Measurements from ENCODE around the gene PCNX3.

PCNX3 gene

DNA sequence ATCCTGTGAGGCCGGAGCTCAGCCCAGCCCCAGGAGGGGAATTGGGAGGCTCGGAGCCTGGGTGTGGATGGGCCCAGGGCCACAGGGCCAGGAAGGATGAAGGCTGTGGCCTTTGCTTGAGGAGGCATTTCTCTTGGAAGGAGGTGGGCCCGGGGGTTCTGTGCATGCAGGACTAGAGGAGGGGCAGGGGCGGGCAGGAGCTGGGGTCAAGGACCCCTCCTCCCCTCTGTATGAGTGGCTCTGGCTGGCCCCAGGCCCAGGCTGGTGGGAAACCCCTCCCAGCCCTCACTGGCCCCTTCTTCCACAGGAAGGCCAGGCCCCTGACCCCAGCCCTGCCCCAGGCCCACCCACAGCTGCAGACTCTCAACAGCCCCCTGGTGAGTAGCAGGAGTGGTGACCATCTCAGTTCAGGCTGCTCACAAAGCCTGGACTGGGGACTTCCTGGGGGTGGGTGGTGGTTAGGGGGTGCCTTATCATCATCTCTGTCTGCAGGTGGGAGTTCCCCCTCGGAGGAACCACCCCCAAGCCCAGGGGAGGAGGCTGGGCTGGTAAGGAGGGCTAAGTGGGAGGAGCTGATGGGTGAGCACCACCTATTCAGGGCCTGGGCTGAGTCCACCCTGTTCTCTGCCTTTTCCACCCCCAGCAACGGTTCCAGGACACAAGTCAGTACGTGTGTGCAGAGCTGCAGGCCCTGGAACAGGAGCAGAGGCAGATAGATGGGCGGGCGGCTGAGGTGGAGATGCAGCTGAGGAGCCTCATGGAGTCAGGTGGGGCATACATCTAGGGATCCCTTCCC lies 25.9 kb upstream of the PCNX3 start:
- H3K9ac ChIP-seq (ENCODE audit: low read length): no peak overlapping the region
- no peaks in the 10 kb centered on the region for H3K4me1 ChIP-seq (ENCODE audit: control insufficient read depth, low read depth, low read length)
- no peak overlapping the region for H3K56ac ChIP-seq (ENCODE audit: low read length)
- H3K36me3 ChIP-seq (ENCODE audit: control insufficient read depth, insufficient read depth, low read length): no peaks in the 10 kb centered on the region
- H3K18ac ChIP-seq (ENCODE audit: low read length): no peak overlapping the region
- H3K23ac ChIP-seq (ENCODE audit: low read length): no peak overlapping the region
- H3K79me1 ChIP-seq (ENCODE audit: low read length): no peaks in the 10 kb centered on the region
- H3K27ac ChIP-seq (ENCODE audit: low read depth, low read length): no peak overlapping the region
- H3K4me3 ChIP-seq (ENCODE audit: low read length): no peak overlapping the region
- H3K4ac ChIP-seq (ENCODE audit: low read depth, low read length): no peak overlapping the region
- no peak overlapping the region for H2BK15ac ChIP-seq (replicated peaks; ENCODE audit: low read depth)
- WGBS (ENCODE audit: extremely low coverage, insufficient coverage, low lambda C conversion rate): no CpG with 5 or more reads among the region's 9 CpGs
- H2BK120ac ChIP-seq (ENCODE audit: low read depth, low read length): no peak overlapping the region
- no peak overlapping the region for H4K5ac ChIP-seq (ENCODE audit: low read length)
- no peak overlapping the region for H2AK5ac ChIP-seq (ENCODE audit: low read length)
- peaks cover 6% of the 10 kb centered on the region for H3K27me3 ChIP-seq (ENCODE audit: insufficient read depth, low read length, poor library complexity)
- no peak for DNase-seq
- H4K8ac ChIP-seq (ENCODE audit: low read depth, low read length): no peak overlapping the region
- H3K4me2 ChIP-seq (ENCODE audit: low read length): no peak overlapping the region
- H3K79me2 ChIP-seq (ENCODE audit: control insufficient read depth, insufficient read depth, low read length): no peaks in the 10 kb centered on the region
- H2BK5ac ChIP-seq (ENCODE audit: low read length): no peak overlapping the region

DNA sequence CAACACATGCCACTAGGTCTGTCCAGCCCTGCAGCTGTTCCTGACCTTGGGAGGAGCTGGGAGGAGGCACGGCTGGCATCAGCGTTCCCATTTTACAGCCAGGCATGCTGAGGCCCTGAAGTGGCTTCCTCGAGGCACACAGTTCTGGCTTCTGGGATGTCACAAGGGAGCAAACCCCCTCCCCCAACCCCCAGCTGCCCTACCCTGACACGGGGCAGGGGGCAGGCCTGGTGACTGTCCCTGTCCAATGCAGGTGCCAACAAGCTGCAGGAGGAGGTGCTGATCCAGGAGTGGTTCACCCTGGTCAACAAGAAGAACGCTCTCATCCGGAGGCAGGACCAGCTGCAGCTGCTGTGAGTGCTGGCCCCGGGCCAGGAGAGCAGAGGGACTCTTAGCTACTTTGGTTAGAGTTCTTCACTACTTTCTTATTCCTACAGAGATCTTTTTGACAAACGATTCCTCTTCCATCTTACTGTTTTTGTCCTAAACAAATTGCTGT lies 25.3 kb upstream of the PCNX3 start:
- Histone ChIP-seq H3K27ac (ENCODE audit: low read depth, low read length) (no peak overlapping the region), H4K8ac (ENCODE audit: low read depth, low read length) (no peak overlapping the region), H3K27me3 (ENCODE audit: insufficient read depth, low read length, poor library complexity) (peaks cover 6% of the 10 kb centered on the region)

DNA sequence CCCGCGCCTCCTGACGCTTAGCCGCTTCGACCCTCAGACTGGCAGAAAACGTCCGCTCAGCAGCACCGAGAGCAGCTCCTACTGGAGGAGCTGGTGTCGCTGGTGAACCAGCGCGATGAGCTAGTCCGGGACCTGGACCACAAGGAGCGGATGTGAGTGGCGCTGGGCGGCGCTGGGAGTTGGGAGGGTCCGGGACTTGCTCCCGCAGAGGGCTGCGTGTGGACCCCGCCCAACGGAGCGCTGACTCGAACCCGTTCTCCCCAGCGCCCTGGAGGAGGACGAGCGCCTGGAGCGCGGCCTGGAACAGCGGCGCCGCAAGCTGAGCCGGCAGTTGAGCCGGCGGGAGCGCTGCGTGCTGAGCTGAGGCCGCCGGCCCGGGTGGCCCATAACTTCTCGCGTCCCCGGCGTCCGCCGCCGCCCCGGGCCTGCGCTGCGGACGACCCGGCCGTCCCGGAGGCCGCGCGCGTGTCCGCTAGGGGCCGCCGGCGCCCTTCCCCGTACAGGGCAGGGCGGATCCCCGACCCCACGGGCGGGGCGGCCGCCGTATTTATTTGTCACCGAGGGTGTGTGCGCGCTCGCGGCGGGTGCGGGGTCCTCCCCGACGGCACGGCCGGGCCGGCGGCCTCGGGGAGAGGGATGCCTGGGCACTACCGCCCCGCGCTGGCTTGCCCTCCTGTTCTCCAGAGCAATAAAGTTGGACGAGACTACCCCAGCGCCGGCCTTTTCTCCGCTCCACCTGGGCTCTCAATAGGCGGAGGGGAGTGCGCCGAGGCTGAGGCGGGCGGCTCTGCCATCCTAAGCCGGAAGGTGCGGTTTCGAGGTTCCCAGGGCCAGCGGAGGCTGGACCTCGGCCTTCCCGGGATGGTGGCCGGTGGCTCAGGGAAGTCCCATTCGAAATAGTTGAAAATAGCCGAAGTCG lies 23.4 kb upstream of the PCNX3 start:
- no peak overlapping the region for H2AK5ac ChIP-seq (ENCODE audit: low read length)
- DNase-seq: peak; percentile 94
- H2BK5ac ChIP-seq (ENCODE audit: low read length): no peak overlapping the region
- no peak overlapping the region for H4K5ac ChIP-seq (ENCODE audit: low read length)
- peak overlapping the region; percentile 89 for H3K23ac ChIP-seq (ENCODE audit: low read length)
- H3K4me1 ChIP-seq (ENCODE audit: control insufficient read depth, low read depth, low read length): no peaks in the 10 kb centered on the region
- no peak overlapping the region for H3K4ac ChIP-seq (ENCODE audit: low read depth, low read length)
- no peaks in the 10 kb centered on the region for H3K79me1 ChIP-seq (ENCODE audit: low read length)
- H3K4me2 ChIP-seq (ENCODE audit: low read length): peak overlapping the region; percentile 77
- H3K56ac ChIP-seq (ENCODE audit: low read length): peak overlapping the region; percentile 87
- no peaks in the 10 kb centered on the region for H3K36me3 ChIP-seq (ENCODE audit: control insufficient read depth, insufficient read depth, low read length)
- peak overlapping the region; percentile 73 for H3K9ac ChIP-seq (ENCODE audit: low read length)
- peak overlapping the region; percentile 13 for H3K4me3 ChIP-seq (ENCODE audit: low read length)
- no peak overlapping the region for H3K27ac ChIP-seq (ENCODE audit: low read depth, low read length)
- peaks cover 4% of the 10 kb centered on the region for H3K27me3 ChIP-seq (ENCODE audit: insufficient read depth, low read length, poor library complexity)
- peak overlapping the region; percentile 53 for H3K18ac ChIP-seq (ENCODE audit: low read length)
- no CpG with 5 or more reads among the region's 106 CpGs for WGBS (ENCODE audit: extremely low coverage, insufficient coverage, low lambda C conversion rate)
- H2BK120ac ChIP-seq (ENCODE audit: low read depth, low read length): no peak overlapping the region
- H3K79me2 ChIP-seq (ENCODE audit: control insufficient read depth, insufficient read depth, low read length): no peaks in the 10 kb centered on the region
- H4K8ac ChIP-seq (ENCODE audit: low read depth, low read length): no peak overlapping the region
- H2BK15ac ChIP-seq (replicated peaks; ENCODE audit: low read depth): no peak overlapping the region

More for the DNA sequence above, 25.3 kb upstream of the PCNX3 start:
- H2BK15ac ChIP-seq (replicated peaks; ENCODE audit: low read depth): no peak overlapping the region
- no CpG with 5 or more reads among the region's 8 CpGs for WGBS (ENCODE audit: extremely low coverage, insufficient coverage, low lambda C conversion rate)
- no peak overlapping the region for H3K9ac ChIP-seq (ENCODE audit: low read length)
- no peaks in the 10 kb centered on the region for H3K79me1 ChIP-seq (ENCODE audit: low read length)
- no peak overlapping the region for H2AK5ac ChIP-seq (ENCODE audit: low read length)
- H3K4me1 ChIP-seq (ENCODE audit: control insufficient read depth, low read depth, low read length): no peaks in the 10 kb centered on the region
- H2BK120ac ChIP-seq (ENCODE audit: low read depth, low read length): no peak overlapping the region
- no peaks in the 10 kb centered on the region for H3K36me3 ChIP-seq (ENCODE audit: control insufficient read depth, insufficient read depth, low read length)
- no peak overlapping the region for H4K5ac ChIP-seq (ENCODE audit: low read length)
- H3K4ac ChIP-seq (ENCODE audit: low read depth, low read length): no peak overlapping the region
- no peak overlapping the region for H3K23ac ChIP-seq (ENCODE audit: low read length)
- no peaks in the 10 kb centered on the region for H3K79me2 ChIP-seq (ENCODE audit: control insufficient read depth, insufficient read depth, low read length)
- no peak overlapping the region for H3K18ac ChIP-seq (ENCODE audit: low read length)
- H3K56ac ChIP-seq (ENCODE audit: low read length): no peak overlapping the region
- DNase-seq: no peak
- no peak overlapping the region for H3K4me3 ChIP-seq (ENCODE audit: low read length)
- no peak overlapping the region for H2BK5ac ChIP-seq (ENCODE audit: low read length)
- no peak overlapping the region for H3K4me2 ChIP-seq (ENCODE audit: low read length)

DNA sequence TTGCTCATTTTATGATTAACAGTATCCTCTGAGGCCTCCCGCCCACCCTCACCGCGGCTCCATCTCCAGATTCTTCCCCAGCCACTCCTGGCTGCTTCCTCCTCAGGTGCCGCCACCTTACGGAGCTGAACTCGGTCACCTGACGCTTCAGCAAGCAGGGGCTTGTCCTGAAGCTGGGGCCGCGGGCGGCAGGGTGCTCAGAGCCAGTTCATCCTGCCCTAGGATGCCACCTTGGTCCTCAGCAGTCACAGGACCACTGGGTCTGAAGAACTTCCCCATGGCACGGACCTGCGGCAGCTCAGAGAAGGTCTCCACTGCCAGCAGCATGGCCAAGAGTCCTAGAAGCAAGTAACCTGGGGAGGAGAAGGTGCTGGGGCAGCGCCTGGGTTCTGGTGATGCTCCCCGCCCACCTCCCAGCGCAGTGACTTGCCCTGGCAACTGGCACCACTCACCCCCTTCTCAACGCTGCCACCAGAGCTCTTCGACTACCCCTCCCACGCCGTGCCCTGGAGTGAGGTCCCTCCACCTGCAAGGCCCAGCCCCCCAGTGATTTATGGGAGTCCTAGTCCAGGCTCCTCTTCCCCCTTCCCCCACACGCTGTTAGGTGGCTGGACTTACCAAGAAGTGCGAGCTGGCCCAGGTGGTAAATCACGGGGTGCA lies 22.6 kb upstream of the PCNX3 start:
- no peak overlapping the region for H3K4me3 ChIP-seq (ENCODE audit: low read length)
- WGBS (ENCODE audit: extremely low coverage, insufficient coverage, low lambda C conversion rate): no CpG with 5 or more reads among the region's 22 CpGs
- DNase-seq: no peak
- no peak overlapping the region for H2BK15ac ChIP-seq (replicated peaks; ENCODE audit: low read depth)
- no peaks in the 10 kb centered on the region for H3K4me1 ChIP-seq (ENCODE audit: control insufficient read depth, low read depth, low read length)
- H3K79me2 ChIP-seq (ENCODE audit: control insufficient read depth, insufficient read depth, low read length): no peaks in the 10 kb centered on the region
- H2BK120ac ChIP-seq (ENCODE audit: low read depth, low read length): no peak overlapping the region
- H3K4ac ChIP-seq (ENCODE audit: low read depth, low read length): no peak overlapping the region
- H3K18ac ChIP-seq (ENCODE audit: low read length): peak overlapping the region; percentile 15
- no peak overlapping the region for H2AK5ac ChIP-seq (ENCODE audit: low read length)
- H3K56ac ChIP-seq (ENCODE audit: low read length): peak overlapping the region; percentile 87
- H3K36me3 ChIP-seq (ENCODE audit: control insufficient read depth, insufficient read depth, low read length): no peaks in the 10 kb centered on the region
- H3K27me3 ChIP-seq (ENCODE audit: insufficient read depth, low read length, poor library complexity): peaks cover 4% of the 10 kb centered on the region
- peak overlapping the region; percentile 98 for H3K23ac ChIP-seq (ENCODE audit: low read length)
- no peak overlapping the region for H4K8ac ChIP-seq (ENCODE audit: low read depth, low read length)
- no peak overlapping the region for H4K5ac ChIP-seq (ENCODE audit: low read length)
- H3K4me2 ChIP-seq (ENCODE audit: low read length): peak overlapping the region; percentile 77
- no peak overlapping the region for H2BK5ac ChIP-seq (ENCODE audit: low read length)
- no peak overlapping the region for H3K27ac ChIP-seq (ENCODE audit: low read depth, low read length)
- peak overlapping the region; percentile 11 for H3K9ac ChIP-seq (ENCODE audit: low read length)
- H3K79me1 ChIP-seq (ENCODE audit: low read length): no peaks in the 10 kb centered on the region

DNA sequence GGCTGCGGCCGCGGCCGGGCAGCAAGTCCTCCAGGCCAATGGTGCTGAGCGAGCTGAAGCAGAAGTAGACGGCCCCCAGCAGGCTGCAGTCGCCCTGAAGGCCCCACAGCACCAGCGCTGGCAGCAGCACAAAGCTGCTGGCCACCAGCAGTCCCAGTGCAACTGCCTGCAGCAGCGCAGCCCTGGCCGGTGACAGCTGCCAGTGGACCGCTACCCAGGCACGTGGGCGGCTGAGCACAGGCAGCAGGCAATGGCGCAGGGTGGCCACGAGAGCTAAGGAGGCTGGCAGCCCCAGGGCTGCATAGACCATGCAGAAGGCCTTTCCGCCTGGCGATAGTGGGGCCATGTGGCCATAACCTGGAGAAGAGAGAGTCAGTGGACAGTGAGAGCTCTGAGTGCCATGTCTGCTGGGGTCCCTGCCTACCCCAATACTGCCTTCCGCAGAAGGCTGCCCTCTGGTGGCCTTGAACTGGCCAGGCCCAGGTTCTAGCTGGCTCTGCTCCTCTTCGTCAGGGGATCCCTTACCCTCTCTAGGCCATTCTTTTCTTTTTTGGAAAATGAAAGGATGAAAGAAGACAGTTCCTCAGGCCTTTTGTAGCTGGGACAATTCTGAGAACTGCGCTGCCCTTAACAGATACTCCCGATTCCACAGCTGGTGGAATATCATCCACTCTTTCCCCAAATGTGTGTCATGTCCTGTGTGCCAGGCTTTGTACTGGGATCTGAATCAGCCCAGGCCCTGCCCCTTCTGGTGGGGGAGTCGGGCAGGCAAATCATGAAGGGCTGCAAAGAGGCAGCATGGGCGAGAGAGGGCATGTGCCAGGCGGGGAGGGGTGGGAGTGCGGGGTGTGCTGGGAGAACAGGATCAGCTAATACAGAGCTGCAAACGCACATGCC lies 21.8 kb upstream of the PCNX3 start:
- WGBS (ENCODE audit: extremely low coverage, insufficient coverage, low lambda C conversion rate): no CpG with 5 or more reads among the region's 26 CpGs
- H3K4ac ChIP-seq (ENCODE audit: low read depth, low read length): no peak overlapping the region
- H3K18ac ChIP-seq (ENCODE audit: low read length): no peak overlapping the region
- H3K9ac ChIP-seq (ENCODE audit: low read length): no peak overlapping the region
- no peak overlapping the region for H4K5ac ChIP-seq (ENCODE audit: low read length)
- H3K4me2 ChIP-seq (ENCODE audit: low read length): no peak overlapping the region
- H3K4me3 ChIP-seq (ENCODE audit: low read length): no peak overlapping the region
- H2BK120ac ChIP-seq (ENCODE audit: low read depth, low read length): no peak overlapping the region
- H2BK15ac ChIP-seq (replicated peaks; ENCODE audit: low read depth): no peak overlapping the region
- H4K8ac ChIP-seq (ENCODE audit: low read depth, low read length): no peak overlapping the region
- peaks cover 4% of the 10 kb centered on the region for H3K27me3 ChIP-seq (ENCODE audit: insufficient read depth, low read length, poor library complexity)
- no peak overlapping the region for H3K23ac ChIP-seq (ENCODE audit: low read length)
- H3K27ac ChIP-seq (ENCODE audit: low read depth, low read length): no peak overlapping the region
- no peak overlapping the region for H2BK5ac ChIP-seq (ENCODE audit: low read length)
- H3K4me1 ChIP-seq (ENCODE audit: control insufficient read depth, low read depth, low read length): no peaks in the 10 kb centered on the region
- H3K79me2 ChIP-seq (ENCODE audit: control insufficient read depth, insufficient read depth, low read length): no peaks in the 10 kb centered on the region
- H3K79me1 ChIP-seq (ENCODE audit: low read length): no peaks in the 10 kb centered on the region
- H3K56ac ChIP-seq (ENCODE audit: low read length): no peak overlapping the region
- DNase-seq: peak; percentile 48
- no peak overlapping the region for H2AK5ac ChIP-seq (ENCODE audit: low read length)
- H3K36me3 ChIP-seq (ENCODE audit: control insufficient read depth, insufficient read depth, low read length): no peaks in the 10 kb centered on the region
